ENCODE results near the gene TEN1. TPM values are rescaled to one million over a fixed set of nuclear protein-coding genes. Genes with fewer than 3 reads are reported as not detected.

Gene TEN1
- total and polyA plus RNA-seq, 2 of the 13 experiments (the other 11 are each of a cell fraction or from before 2014, with no cell fraction given), result 18.0 to 21.3 TPM

GRCh38 chr17:75976175-75976848 is 2.7 kb upstream of the TEN1 start (continued):
- TF ChIP-seq THAP11 (CRISPR knock-in tag; IDR thresholded peaks at IDR 0.05) (0 out of 2 replicates have a peak, but pooled peaks have one; percentile 10), ONECUT2 (CRISPR knock-in tag; IDR thresholded peaks at IDR 0.05) (peak; percentile 99), ZNF501 (CRISPR knock-in tag; IDR thresholded peaks at IDR 0.05) (no peak), ZNF629 (CRISPR knock-in tag; conservative IDR thresholded peaks at IDR 0.05) (no peak), ELF4 (CRISPR knock-in tag; IDR thresholded peaks at IDR 0.05; ENCODE audit: borderline replicate concordance) (no peak), ATF5 (CRISPR knock-in tag; IDR thresholded peaks at IDR 0.05; ENCODE audit: low read depth) (no peak), SMYD3 (CRISPR knock-in tag; IDR thresholded peaks at IDR 0.05) (no peak), ZNF562 (CRISPR knock-in tag; IDR thresholded peaks at IDR 0.05; ENCODE audit: borderline replicate concordance) (no peak), ZNF709 (CRISPR knock-in tag; IDR thresholded peaks at IDR 0.05) (no peak), ZNF619 (CRISPR knock-in tag; IDR thresholded peaks at IDR 0.05) (no peak), ZNF513 (CRISPR knock-in tag; conservative IDR thresholded peaks at IDR 0.05) (no peak), ZNF335 (CRISPR knock-in tag; IDR thresholded peaks at IDR 0.05) (no peak; the same call in 1 of the 2 replicates), ZMYM2 (CRISPR knock-in tag; IDR thresholded peaks at IDR 0.05) (no peak), ATM (IDR thresholded peaks at IDR 0.05; ENCODE audit: borderline replicate concordance) (no peak), ZNF282 (IDR thresholded peaks at IDR 0.05; ENCODE audit: partially characterized antibody) (no peak), KDM3A (CRISPR knock-in tag; IDR thresholded peaks at IDR 0.05; ENCODE audit: low read depth) (no peak), THRA (CRISPR knock-in tag; IDR thresholded peaks at IDR 0.05; ENCODE audit: borderline replicate concordance) (peak; percentile 60; the same call in 1 of the 2 replicates), ZNF484 (CRISPR knock-in tag; IDR thresholded peaks at IDR 0.05; ENCODE audit: borderline replicate concordance, low read depth) (no peak), MLX (CRISPR knock-in tag; IDR thresholded peaks at IDR 0.05) (0 out of 2 replicates have a peak, but pooled peaks have one; percentile 62), ZNF124 (CRISPR knock-in tag; IDR thresholded peaks at IDR 0.05) (0 out of 2 replicates have a peak, but pooled peaks have one; percentile 23), ASH2L (IDR thresholded peaks at IDR 0.05; ENCODE audit: insufficient read length, low read depth, low read length) (peak; percentile 88)
- TF ChIP-seq, protein P1, sequence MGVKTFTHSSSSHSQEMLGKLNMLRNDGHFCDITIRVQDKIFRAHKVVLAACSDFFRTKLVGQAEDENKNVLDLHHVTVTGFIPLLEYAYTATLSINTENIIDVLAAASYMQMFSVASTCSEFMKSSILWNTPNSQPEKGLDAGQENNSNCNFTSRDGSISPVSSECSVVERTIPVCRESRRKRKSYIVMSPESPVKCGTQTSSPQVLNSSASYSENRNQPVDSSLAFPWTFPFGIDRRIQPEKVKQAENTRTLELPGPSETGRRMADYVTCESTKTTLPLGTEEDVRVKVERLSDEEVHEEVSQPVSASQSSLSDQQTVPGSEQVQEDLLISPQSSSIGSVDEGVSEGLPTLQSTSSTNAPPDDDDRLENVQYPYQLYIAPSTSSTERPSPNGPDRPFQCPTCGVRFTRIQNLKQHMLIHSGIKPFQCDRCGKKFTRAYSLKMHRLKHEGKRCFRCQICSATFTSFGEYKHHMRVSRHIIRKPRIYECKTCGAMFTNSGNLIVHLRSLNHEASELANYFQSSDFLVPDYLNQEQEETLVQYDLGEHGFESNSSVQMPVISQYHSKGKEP (CRISPR knock-in tag; IDR thresholded peaks at IDR 0.05), result no peak
- TF ChIP-seq, protein P2, sequence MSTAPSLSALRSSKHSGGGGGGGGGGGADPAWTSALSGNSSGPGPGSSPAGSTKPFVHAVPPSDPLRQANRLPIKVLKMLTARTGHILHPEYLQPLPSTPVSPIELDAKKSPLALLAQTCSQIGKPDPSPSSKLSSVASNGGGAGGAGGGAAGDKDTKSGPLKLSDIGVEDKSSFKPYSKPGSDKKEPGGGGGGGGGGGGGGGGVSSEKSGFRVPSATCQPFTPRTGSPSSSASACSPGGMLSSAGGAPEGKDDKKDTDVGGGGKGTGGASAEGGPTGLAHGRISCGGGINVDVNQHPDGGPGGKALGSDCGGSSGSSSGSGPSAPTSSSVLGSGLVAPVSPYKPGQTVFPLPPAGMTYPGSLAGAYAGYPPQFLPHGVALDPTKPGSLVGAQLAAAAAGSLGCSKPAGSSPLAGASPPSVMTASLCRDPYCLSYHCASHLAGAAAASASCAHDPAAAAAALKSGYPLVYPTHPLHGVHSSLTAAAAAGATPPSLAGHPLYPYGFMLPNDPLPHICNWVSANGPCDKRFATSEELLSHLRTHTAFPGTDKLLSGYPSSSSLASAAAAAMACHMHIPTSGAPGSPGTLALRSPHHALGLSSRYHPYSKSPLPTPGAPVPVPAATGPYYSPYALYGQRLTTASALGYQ (CRISPR knock-in tag; IDR thresholded peaks at IDR 0.05), result no peak

Data from HepG2 (cell line).